Panc1 (cell line): ENCODE measurements around the gene DEDD2. TPM values are rescaled to one million over a fixed set of nuclear protein-coding genes. Genes with fewer than 3 reads are reported as not detected.

Source experiments
- ATAC-seq: fragments of 200-7000 bp; cut with Tn5 transposase; 2 replicates; pipeline ENCODE4 v1.9.1; 2020; ENCODE audit warnings: mild to moderate bottlenecking, moderate library complexity
- BruUV-seq: library from RNA; stranded (reverse); fragments of 400-500 nt; replicated peaks from 2 replicates; lab custom pipeline; 2021; lab: Mats Ljungman, UMichigan
- CTCF ChIA-PET: fragments of 300-600 bp; sonication (Branson Sonifier 250); formaldehyde crosslinking; loops from one replicate; lab custom pipeline; 2022; ENCODE audit warnings: antibody characterized with exemption; lab: Charles Lee
- POLR2A ChIA-PET: fragments of 300-600 bp; sonication (Branson Sonifier 250); formaldehyde crosslinking; loops from one replicate; lab custom pipeline; 2022; ENCODE audit warnings: antibody characterized with exemption; lab: Charles Lee
- DNase-seq: peaks from one replicate; pipeline ENCODE4 v3.0.0-alpha.2; 2010; ENCODE audit warnings: low read depth, low spot score
- H3K27ac ChIP-seq: 2 replicates; pipeline ENCODE4 v1.5.1; 2011; ENCODE audit warnings: mild to moderate bottlenecking, low read length, inconsistent platforms
- H3K27me3 ChIP-seq: fragments of 200-500 bp; sonication (Bioruptor generic); 2 replicates; pipeline ENCODE4 v1.6.0; 2014; ENCODE audit warnings: low read length, inconsistent platforms; ENCODE audit not compliant: control insufficient read depth, insufficient read depth
- H3K36me3 ChIP-seq: fragments of 200-500 bp; sonication (Bioruptor generic); 2 replicates; pipeline ENCODE4 v1.5.1; 2014; ENCODE audit warnings: inconsistent platforms, mild to moderate bottlenecking, low read length, moderate library complexity; ENCODE audit not compliant: control insufficient read depth, insufficient read depth
- H3K4me1 ChIP-seq: 2 replicates; pipeline ENCODE4 v1.5.1; 2011; ENCODE audit warnings: inconsistent platforms, mild to moderate bottlenecking, low read length, moderate library complexity; ENCODE audit not compliant: control insufficient read depth, insufficient read depth
- H3K4me3 ChIP-seq, 2 experiments: 2 replicates each; pipeline ENCODE4 v1.5.1; 2011 to 2012; ENCODE audit warnings: low read depth in 2 of 2, low read length in 2 of 2, mild to moderate bottlenecking in 2 of 2, inconsistent platforms in 1 of 2, moderate library complexity in 1 of 2
- H3K9me3 ChIP-seq: fragments of 200-500 bp; sonication (Bioruptor generic); 2 replicates; pipeline ENCODE4 v1.5.1; 2014; ENCODE audit warnings: low read depth, mild to moderate bottlenecking, inconsistent platforms, low read length, moderate library complexity; ENCODE audit not compliant: control insufficient read depth, insufficient read depth
- CTCF ChIP-seq: fragments of 450-650 bp; IDR thresholded peaks from 2 replicates; pipeline ENCODE4 v1.5.1; 2017; ENCODE audit warnings: mild to moderate bottlenecking
- POLR2AphosphoS5 ChIP-seq: IDR thresholded peaks from 2 replicates; pipeline ENCODE4 v1.6.1; 2012; ENCODE audit warnings: mild to moderate bottlenecking, low read depth, low read length, moderate library complexity
- REST ChIP-seq, 2 experiments: IDR thresholded peaks; 2 replicates each; pipeline ENCODE4 v1.6.1; 2011 to 2012; ENCODE audit warnings: low read depth in 2 of 2, control low read depth in 1 of 2, low read length in 1 of 2, mild to moderate bottlenecking in 1 of 2, moderate library complexity in 1 of 2; ENCODE audit not compliant: insufficient read depth in 1 of 2
- SIN3A ChIP-seq: IDR thresholded peaks from 2 replicates; pipeline ENCODE4 v1.6.1; 2012; ENCODE audit warnings: low read depth, mild to moderate bottlenecking, low read length, moderate library complexity, borderline replicate concordance; ENCODE audit not compliant: insufficient read depth
- TCF7L2 ChIP-seq: IDR thresholded peaks from 2 replicates; pipeline ENCODE4 v1.6.1; 2011; ENCODE audit warnings: mild to moderate bottlenecking, low read depth, low read length, inconsistent platforms
- in situ Hi-C: cut with HindIII; loops from 2 replicates; pipeline ENCODE4 v1.10.0; 2016; ENCODE audit warnings: low sequenced_read_pairs, low pct_unique_long_range_greater_than_20kb
- intact Hi-C: fragments of 100-400 bp; cut with micrococcal nuclease; formaldehyde crosslinking; loops from one replicate; pipeline ENCODE4 v1.10.0; 2022; ENCODE audit not compliant: unreplicated experiment
- total RNA-seq: library from RNA; stranded (reverse); gene quantifications from one replicate; pipeline ENCODE4 v1.2.1, GENCODE V29; 2021; ENCODE audit not compliant: unreplicated experiment

DEDD2 gene
- total RNA-seq, 1 experiment from 2014 or later, result 13.2 TPM

GRCh38 chr19:42191330-42191729 lies 26.1 kb downstream of the DEDD2 start:
- intact Hi-C loops, result no loop called here

GRCh38 chr19:42189133-42189532 lies 28.3 kb downstream of the DEDD2 start:
- intact Hi-C loops (no loop called here), in situ Hi-C loops (no loop called here)
- DNase-seq, result no peak
- H3K4me1 ChIP-seq, result no peaks in the 10 kb centered on the region
- no peaks in the 10 kb centered on the region for H3K9me3 ChIP-seq
- ChIA-PET CTCF (no interaction called here), POLR2A (no interaction called here)
- TF ChIP-seq POLR2AphosphoS5 (no peak), SIN3A (no peak), TCF7L2 (no peak), REST (IDR thresholded peaks at IDR 0.05; ENCODE audit: insufficient read depth in 1 of 2, low read depth in 2 of 2, low read length in 1 of 2) (no peak), CTCF (no peak)
- BruUV-seq, result no TSS peak
- no peak overlapping the region for H3K4me3 ChIP-seq
- H3K27me3 ChIP-seq, result no peaks in the 10 kb centered on the region
- H3K27ac ChIP-seq, result no peak overlapping the region
- H3K36me3 ChIP-seq, result no peaks in the 10 kb centered on the region
- no peak for ATAC-seq

More at GRCh38 chr19:42191330-42191729, 26.1 kb downstream of the DEDD2 start:
- ATAC-seq, result no peak
- Histone ChIP-seq H3K9me3 (no peaks in the 10 kb centered on the region), H3K36me3 (no peaks in the 10 kb centered on the region), H3K4me1 (no peaks in the 10 kb centered on the region), H3K4me3 (no peak overlapping the region), H3K27me3 (no peaks in the 10 kb centered on the region), H3K27ac (no peak overlapping the region)
- in situ Hi-C loops, result no loop called here
- CTCF ChIA-PET, result no interaction called here
- TF ChIP-seq SIN3A (no peak), POLR2AphosphoS5 (no peak), CTCF (no peak), REST (IDR thresholded peaks at IDR 0.05; ENCODE audit: insufficient read depth in 1 of 2, low read depth in 2 of 2, low read length in 1 of 2) (no peak), TCF7L2 (no peak)
- POLR2A ChIA-PET, result no interaction called here
- no TSS peak for BruUV-seq
- DNase-seq, result no peak
